ENCODE data around the gene UBE2Q2. TPM values are rescaled to one million over a fixed set of nuclear protein-coding genes. Genes with fewer than 3 reads are reported as not detected.

Gene UBE2Q2
- total RNA-seq, 1 donor from 2014 or later = 33.6 TPM

GRCh38 chr15:75810874-75811498 lies 32.3 kb upstream of the UBE2Q2 start:
- peaks cover 4% of the 10 kb centered on the region for H3K36me3 Mint-ChIP-seq (ENCODE audit: unreplicated experiment)
- H3K4me3 Mint-ChIP-seq (ENCODE audit: unreplicated experiment) = no peak overlapping the region
- peaks cover 2% of the 10 kb centered on the region for H3K9me3 Mint-ChIP-seq (ENCODE audit: unreplicated experiment)
- no peak for TF ChIP-seq CTCF (IDR thresholded peaks at IDR 0.05; ENCODE audit: partially characterized antibody, unreplicated experiment)
- DNase-seq = no peak
- no peak overlapping the region for H3K27ac Mint-ChIP-seq (ENCODE audit: unreplicated experiment)
- no peaks in the 10 kb centered on the region for H3K4me1 Mint-ChIP-seq (ENCODE audit: low read depth, unreplicated experiment)
- H3K27me3 Mint-ChIP-seq (ENCODE audit: unreplicated experiment) = peaks cover 3% of the 10 kb centered on the region

- DNase-seq = no peak
- Mint-ChIP-seq H3K4me1 (ENCODE audit: low read depth, unreplicated experiment) (no peaks in the 10 kb centered on the region), H3K36me3 (ENCODE audit: unreplicated experiment) (peaks cover 4% of the 10 kb centered on the region), H3K27me3 (ENCODE audit: unreplicated experiment) (no peaks in the 10 kb centered on the region), H3K27ac (ENCODE audit: unreplicated experiment) (no peak overlapping the region), H3K4me3 (ENCODE audit: unreplicated experiment) (no peak overlapping the region), H3K9me3 (ENCODE audit: unreplicated experiment) (peaks cover 2% of the 10 kb centered on the region)
- no peak for TF ChIP-seq CTCF (IDR thresholded peaks at IDR 0.05; ENCODE audit: partially characterized antibody, unreplicated experiment)
Observed at GRCh38 chr15:75811626-75812025, 31.6 kb upstream of the UBE2Q2 start.

- H3K4me1 Mint-ChIP-seq (ENCODE audit: low read depth, unreplicated experiment) = no peaks in the 10 kb centered on the region
- no peaks in the 10 kb centered on the region for H3K27me3 Mint-ChIP-seq (ENCODE audit: unreplicated experiment)
- no peak for TF ChIP-seq CTCF (IDR thresholded peaks at IDR 0.05; ENCODE audit: partially characterized antibody, unreplicated experiment)
- peaks cover 2% of the 10 kb centered on the region for H3K9me3 Mint-ChIP-seq (ENCODE audit: unreplicated experiment)
- no peak overlapping the region for H3K27ac Mint-ChIP-seq (ENCODE audit: unreplicated experiment)
- H3K4me3 Mint-ChIP-seq (ENCODE audit: unreplicated experiment) = no peak overlapping the region
- DNase-seq = no peak
- H3K36me3 Mint-ChIP-seq (ENCODE audit: unreplicated experiment) = peaks cover 4% of the 10 kb centered on the region
Observed at GRCh38 chr15:75814794-75815193, 28.5 kb upstream of the UBE2Q2 start.

- Mint-ChIP-seq H3K27ac (ENCODE audit: unreplicated experiment) (no peak overlapping the region), H3K9me3 (ENCODE audit: unreplicated experiment) (no peaks in the 10 kb centered on the region), H3K27me3 (ENCODE audit: unreplicated experiment) (no peaks in the 10 kb centered on the region), H3K36me3 (ENCODE audit: unreplicated experiment) (peaks cover 4% of the 10 kb centered on the region), H3K4me1 (ENCODE audit: low read depth, unreplicated experiment) (no peaks in the 10 kb centered on the region), H3K4me3 (ENCODE audit: unreplicated experiment) (no peak overlapping the region)
- no peak for DNase-seq
- no peak for TF ChIP-seq CTCF (IDR thresholded peaks at IDR 0.05; ENCODE audit: partially characterized antibody, unreplicated experiment)
Observed at GRCh38 chr15:75815811-75816719, 27.2 kb upstream of the UBE2Q2 start.

All from glutamatergic neuron (in vitro differentiated cells).